Epithelial cell of proximal tubule (primary cell): ENCODE measurements around the gene GALNT14. TPM values are rescaled to one million over a fixed set of nuclear protein-coding genes. Genes with fewer than 3 reads are reported as not detected.

Experiments
- DNase-seq: peaks from one replicate; pipeline ENCODE4 v3.0.0-alpha.2; 2011; ENCODE audit warnings: low read depth
- H3K4me3 ChIP-seq: 2 replicates; pipeline ENCODE4 v1.5.1; 2011; ENCODE audit warnings: low read depth, mild to moderate bottlenecking, low read length
- CTCF ChIP-seq: conservative IDR thresholded peaks from 2 replicates; pipeline ENCODE4 v1.5.1; 2012; ENCODE audit warnings: low read depth, mild to moderate bottlenecking, low read length
- total RNA-seq: library from RNA; depleted of rRNA; stranded (reverse); fragments of >200 nt; gene quantifications from 2 replicates; pipeline ENCODE4 v1.2.3, GENCODE V29; 2015

Gene GALNT14
- total RNA-seq, 1 donor from 2014 or later: 80.7 TPM

GRCh38 chr2:31089645-31090044, 48.6 kb downstream of the GALNT14 start:
- no peak for DNase-seq
- TF ChIP-seq CTCF: peak; percentile 23

DNA sequence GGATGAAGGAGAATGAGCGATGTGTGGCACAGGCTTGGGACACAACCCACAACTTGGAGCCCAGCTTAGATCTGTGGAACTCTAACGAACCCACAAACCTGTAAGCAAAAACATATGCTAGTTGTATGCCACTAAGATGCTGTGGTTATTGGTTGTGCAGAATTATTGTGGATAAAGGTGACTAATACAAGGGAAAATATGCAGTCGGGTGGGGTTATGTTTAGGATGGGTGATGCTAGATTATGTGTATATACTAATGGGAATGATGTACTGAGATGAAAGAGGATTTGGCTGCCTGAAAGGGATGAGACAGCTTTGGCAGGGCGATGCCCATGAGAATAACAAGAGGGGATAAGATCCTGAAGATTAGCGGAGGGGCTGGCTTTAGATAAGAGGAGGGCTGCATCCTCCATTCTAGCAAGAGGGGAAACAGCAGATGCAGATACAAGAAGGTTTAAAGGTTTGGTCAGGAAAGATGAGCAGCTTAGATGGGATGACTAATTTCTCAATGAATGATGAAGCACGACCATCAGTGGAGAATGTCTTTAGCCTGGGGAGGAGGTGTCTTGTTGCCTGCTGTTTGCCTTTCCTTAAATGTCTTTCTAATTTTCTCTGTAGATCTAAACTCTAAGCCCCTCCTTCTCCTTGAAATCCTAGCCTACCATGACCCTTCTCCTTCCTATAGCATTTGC, 49.6 kb downstream of the GALNT14 start:
- no peak for DNase-seq
- H3K4me3 ChIP-seq: no peak overlapping the region
- no peak for TF ChIP-seq CTCF

More at GRCh38 chr2:31089645-31090044, 48.6 kb downstream of the GALNT14 start:
- H3K4me3 ChIP-seq: no peak overlapping the region

- H3K4me3 ChIP-seq: no peak overlapping the region
- TF ChIP-seq CTCF: no peak
- DNase-seq: no peak
Measured at GRCh38 chr2:31087491-31087890, 50.7 kb downstream of the GALNT14 start.

DNA sequence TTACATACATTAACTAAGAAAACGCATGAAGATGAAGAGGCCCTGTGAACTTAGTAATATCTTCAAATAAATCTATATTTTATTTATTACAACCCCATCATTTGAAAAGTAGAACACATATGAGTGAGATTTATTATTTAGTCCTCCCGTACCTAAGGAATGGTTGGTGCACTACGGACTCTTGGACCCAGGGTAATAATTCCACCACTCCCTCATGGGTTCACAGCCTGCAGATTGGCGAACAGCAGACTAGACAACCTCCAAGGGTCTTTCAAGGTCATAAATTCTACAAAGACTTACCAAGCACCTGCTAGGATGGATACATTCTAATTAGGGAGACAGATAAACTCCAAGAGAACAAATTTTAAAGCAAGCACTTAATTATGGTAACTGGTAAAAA, 51.6 kb downstream of the GALNT14 start:
- TF ChIP-seq CTCF: no peak
- no peak for DNase-seq
- no peak overlapping the region for H3K4me3 ChIP-seq

- peak; percentile 96 for DNase-seq
- peak overlapping the region; percentile 47 for H3K4me3 ChIP-seq
- TF ChIP-seq CTCF: no peak
Measured at GRCh38 chr2:31083234-31083993, 54.8 kb downstream of the GALNT14 start.

DNA sequence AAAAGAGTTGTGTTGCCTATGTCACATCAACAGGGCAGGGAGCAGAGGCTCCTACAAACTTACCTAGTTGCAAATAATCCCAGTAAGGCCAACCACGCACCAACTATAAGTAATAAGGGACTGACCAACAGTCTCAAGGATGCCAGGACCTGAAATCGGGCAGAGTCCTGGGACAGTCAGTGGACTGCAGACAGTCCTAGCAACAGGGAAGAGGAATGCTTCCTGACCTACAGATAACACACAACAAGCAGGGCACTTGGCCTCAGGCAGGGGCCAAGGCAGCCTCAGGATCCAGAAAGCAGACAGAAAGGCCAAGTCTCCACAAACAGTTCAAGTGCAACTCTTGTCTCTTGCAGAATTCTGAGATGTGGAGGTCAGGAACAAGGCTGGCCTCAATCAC, 56.2 kb downstream of the GALNT14 start:
- no peak for DNase-seq
- no peak overlapping the region for H3K4me3 ChIP-seq
- TF ChIP-seq CTCF: no peak
